ENCODE measurements around the gene BRF1. TPM values are rescaled to one million over a fixed set of nuclear protein-coding genes. Genes with fewer than 3 reads are reported as not detected.

BRF1 gene
- total RNA-seq, 4 donors from 2014 or later: 22.2 to 37.9 (median 26.2) TPM

- no peak for DNase-seq
- 100% methylated on average over 2 of the region's 14 CpGs; no CpG with 5 or more reads in 1 of the 2 donors for WGBS, 2 donors
- no peaks in the 10 kb centered on the region for H3K4me1 ChIP-seq
Observed at GRCh38 chr14:105214324-105214915, 86.4 kb downstream of the BRF1 start.

GRCh38 chr14:105213361-105213760 is 87.4 kb downstream of the BRF1 start:
- intact Hi-C loops (cut with DNase I): no loop called here
- TF ChIP-seq POLR2A (IDR thresholded peaks at IDR 0.05) (no peak), CTCF (IDR thresholded peaks at IDR 0.05) (no peak)
- 91 to 100% methylated on average over 2 to 7 of the region's 10 CpGs for WGBS, 2 donors
- no peak for DNase-seq
- Histone ChIP-seq H3K27me3 (no peaks in the 10 kb centered on the region), H3K9me3 (no peaks in the 10 kb centered on the region), H3K4me3 (no peak overlapping the region), H3K36me3 (peaks cover 15 to 93% (median 26%) of the 10 kb centered on the region in 3 donors), H3K27ac (no peak overlapping the region), H3K4me1 (no peaks in the 10 kb centered on the region)

More at GRCh38 chr14:105214324-105214915, 86.4 kb downstream of the BRF1 start:
- no peak overlapping the region for H3K27ac ChIP-seq
- intact Hi-C loops (cut with DNase I): no loop called here
- H3K9me3 ChIP-seq: no peaks in the 10 kb centered on the region
- H3K4me3 ChIP-seq: no peak overlapping the region
- TF ChIP-seq CTCF (IDR thresholded peaks at IDR 0.05): no peak
- no peak for TF ChIP-seq POLR2A (IDR thresholded peaks at IDR 0.05)
- peaks cover 23 to 93% (median 30%) of the 10 kb centered on the region in 3 donors for H3K36me3 ChIP-seq
- H3K27me3 ChIP-seq: no peaks in the 10 kb centered on the region

GRCh38 chr14:105212541-105213300 is 88.1 kb downstream of the BRF1 start:
- peaks cover 10 to 86% (median 26%) of the 10 kb centered on the region in 3 donors for H3K36me3 ChIP-seq

GRCh38 chr14:105211758-105212089 is 89.1 kb downstream of the BRF1 start:
- Histone ChIP-seq H3K9me3 (no peaks in the 10 kb centered on the region), H3K27ac (no peak overlapping the region), H3K36me3 (peaks cover 5 to 76% (median 16%) of the 10 kb centered on the region in 3 donors), H3K27me3 (no peaks in the 10 kb centered on the region), H3K4me3 (no peak overlapping the region), H3K4me1 (no peaks in the 10 kb centered on the region)
- intact Hi-C loops (cut with DNase I): no loop called here
- TF ChIP-seq POLR2A (IDR thresholded peaks at IDR 0.05) (no peak), CTCF (IDR thresholded peaks at IDR 0.05) (no peak)
- DNase-seq: no peak
- WGBS, 2 donors: no CpG with 5 or more reads among the region's 9 CpGs

More at GRCh38 chr14:105212541-105213300, 88.1 kb downstream of the BRF1 start:
- Histone ChIP-seq H3K4me3 (no peak overlapping the region), H3K9me3 (no peaks in the 10 kb centered on the region), H3K27ac (no peak overlapping the region), H3K27me3 (no peaks in the 10 kb centered on the region), H3K4me1 (no peaks in the 10 kb centered on the region)
- intact Hi-C loops (cut with DNase I): no loop called here
- no peak for DNase-seq
- TF ChIP-seq POLR2A (IDR thresholded peaks at IDR 0.05) (no peak), CTCF (IDR thresholded peaks at IDR 0.05) (no peak)
- WGBS, 2 donors: 91 to 95% methylated on average over 6 to 8 of the region's 18 CpGs

GRCh38 chr14:105211086-105211757 is 89.6 kb downstream of the BRF1 start:
- 90 to 91% methylated on average over 5 to 9 of the region's 23 CpGs for WGBS, 2 donors
- H3K4me3 ChIP-seq: no peak overlapping the region
- no peaks in the 10 kb centered on the region for H3K9me3 ChIP-seq
- TF ChIP-seq CTCF (IDR thresholded peaks at IDR 0.05) (no peak), POLR2A (IDR thresholded peaks at IDR 0.05) (no peak)
- no peaks in the 10 kb centered on the region for H3K4me1 ChIP-seq
- peaks cover 5 to 71% (median 14%) of the 10 kb centered on the region in 3 donors for H3K36me3 ChIP-seq
- no peak overlapping the region for H3K27ac ChIP-seq
- intact Hi-C loops (cut with DNase I): no loop called here
- no peaks in the 10 kb centered on the region for H3K27me3 ChIP-seq
- no peak for DNase-seq

Data from esophagus squamous epithelium (tissue), 5 donors.